IPS DF 6.9 (cell line): ENCODE data around the gene SMIM41.

Experiments used
- DNase-seq: peaks from one replicate; pipeline ENCODE4 v3.0.0-alpha.2; 2013; ENCODE audit warnings: low read depth, low spot score
- H3K27ac ChIP-seq: one replicate; pipeline ENCODE4 v1.5.1; 2013; ENCODE audit warnings: low read length, control low read depth
- H3K27me3 ChIP-seq: 2 replicates; pipeline ENCODE4 v1.6.1; 2013; ENCODE audit warnings: mild to moderate bottlenecking, low read length; ENCODE audit not compliant: control insufficient read depth, insufficient read depth
- H3K36me3 ChIP-seq: 2 replicates; pipeline ENCODE4 v1.6.1; 2013; ENCODE audit warnings: low read length; ENCODE audit not compliant: control insufficient read depth, insufficient read depth
- H3K4me1 ChIP-seq: 2 replicates; pipeline ENCODE4 v1.6.1; 2013; ENCODE audit warnings: low read length; ENCODE audit not compliant: control insufficient read depth, insufficient read depth
- H3K4me3 ChIP-seq: 2 replicates; pipeline ENCODE4 v1.5.1; 2013; ENCODE audit warnings: mild to moderate bottlenecking, low read length
- H3K9me3 ChIP-seq: 2 replicates; pipeline ENCODE4 v1.6.1; 2013; ENCODE audit warnings: low read length, inconsistent platforms; ENCODE audit not compliant: control insufficient read depth, insufficient read depth
- WGBS: extraction: QIAGEN DNeasy Blood & Tissue Kit; methylation state at CpG from one replicate; pipeline ENCODE4 v1.1.7; 2013; ENCODE audit warnings: mixed read lengths, missing lambda C conversion rate; ENCODE audit not compliant: insufficient read length, insufficient coverage; 5-methylcytosine and 5-hydroxymethylcytosine counted together

Gene SMIM41

GRCh38 chr12:52050758-52051541 is 28.6 kb upstream of the SMIM41 start, which contains the start of gene NR4A1:
Gene NR4A1, plus strand, starts transcription at chr12:52051442. Its CDS starts 2,887 bp downstream, at chr12:52054329.
- Histone ChIP-seq H3K9me3 (no peaks in the 10 kb centered on the region), H3K27ac (no peak within 1 kb of the TSS), H3K4me3 (peak within 1 kb of the TSS; percentile 28; the same call in 1 of the 2 replicates), H3K27me3 (peaks cover 19% of the 10 kb centered on the region; the same call in 1 of the 2 replicates), H3K4me1 (no peaks in the 10 kb centered on the region), H3K36me3 (peaks cover 6% of the 10 kb centered on the region; the same call in 1 of the 2 replicates)
- WGBS: no CpG with 5 or more reads among the region's 77 CpGs
- DNase-seq: no peak

- Histone ChIP-seq H3K27me3 (peaks cover 19% of the 10 kb centered on the region; the same call in 1 of the 2 replicates), H3K36me3 (peaks cover 13% of the 10 kb centered on the region; the same call in 1 of the 2 replicates), H3K27ac (no peak overlapping the region), H3K4me3 (no peak overlapping the region), H3K4me1 (no peaks in the 10 kb centered on the region), H3K9me3 (no peaks in the 10 kb centered on the region)
- WGBS: no CpG with 5 or more reads among the region's 7 CpGs
- no peak for DNase-seq
Measured at GRCh38 chr12:52052468-52053186, 26.9 kb upstream of the SMIM41 start.

GRCh38 chr12:52053536-52054209 is 25.8 kb upstream of the SMIM41 start:
- no CpG with 5 or more reads among the region's 9 CpGs for WGBS
- Histone ChIP-seq H3K27ac (no peak overlapping the region), H3K4me3 (no peak overlapping the region), H3K36me3 (peaks cover 16% of the 10 kb centered on the region; the same call in 1 of the 2 replicates), H3K27me3 (peaks cover 19% of the 10 kb centered on the region; the same call in 1 of the 2 replicates), H3K9me3 (no peaks in the 10 kb centered on the region), H3K4me1 (no peaks in the 10 kb centered on the region)
- no peak for DNase-seq

GRCh38 chr12:52054231-52054832 is 25.2 kb upstream of the SMIM41 start:
- no CpG with 5 or more reads among the region's 21 CpGs for whole genome bisulfite sequencing
- Histone ChIP-seq H3K27me3 (peaks cover 12% of the 10 kb centered on the region; the same call in 1 of the 2 replicates), H3K36me3 (peaks cover 18% of the 10 kb centered on the region; the same call in 1 of the 2 replicates), H3K9me3 (no peaks in the 10 kb centered on the region), H3K4me3 (no peak overlapping the region), H3K4me1 (no peaks in the 10 kb centered on the region), H3K27ac (no peak overlapping the region)
- no peak for DNase-seq

- H3K4me3 ChIP-seq: no peak overlapping the region
- DNase-seq: no peak
- H3K9me3 ChIP-seq: no peaks in the 10 kb centered on the region
- WGBS: no CpG with 5 or more reads among the region's 21 CpGs
- H3K36me3 ChIP-seq: peaks cover 18% of the 10 kb centered on the region; the same call in 1 of the 2 replicates
- H3K27ac ChIP-seq: no peak overlapping the region
- H3K27me3 ChIP-seq: peaks cover 5% of the 10 kb centered on the region; the same call in 1 of the 2 replicates
- H3K4me1 ChIP-seq: no peaks in the 10 kb centered on the region
Measured at GRCh38 chr12:52054833-52055730, 24.4 kb upstream of the SMIM41 start.

GRCh38 chr12:52055731-52056711 is 23.5 kb upstream of the SMIM41 start:
- WGBS: no CpG with 5 or more reads among the region's 27 CpGs
- H3K4me3 ChIP-seq: no peak overlapping the region
- H3K27ac ChIP-seq: no peak overlapping the region
- no peak for DNase-seq
- no peaks in the 10 kb centered on the region for H3K4me1 ChIP-seq
- no peaks in the 10 kb centered on the region for H3K9me3 ChIP-seq
- H3K27me3 ChIP-seq: peaks cover 3% of the 10 kb centered on the region; the same call in 1 of the 2 replicates
- peaks cover 18% of the 10 kb centered on the region; the same call in 1 of the 2 replicates for H3K36me3 ChIP-seq

GRCh38 chr12:52056801-52057637 is 22.5 kb upstream of the SMIM41 start:
- Histone ChIP-seq H3K4me3 (no peak overlapping the region), H3K27me3 (no peaks in the 10 kb centered on the region; the same call in 1 of the 2 replicates), H3K27ac (no peak overlapping the region), H3K9me3 (no peaks in the 10 kb centered on the region), H3K36me3 (peaks cover 18% of the 10 kb centered on the region; the same call in 1 of the 2 replicates), H3K4me1 (no peaks in the 10 kb centered on the region)
- DNase-seq: no peak
- no CpG with 5 or more reads among the region's 23 CpGs for WGBS
